HepG2 (cell line): Measurements from ENCODE around the gene TOR1AIP1. TPM values are rescaled to one million over a fixed set of nuclear protein-coding genes. Genes with fewer than 3 reads are reported as not detected.

ENCODE experiments used
- CHCHD3 ChIP-seq: sonication (generic); formaldehyde crosslinking; IDR thresholded peaks from 2 replicates; pipeline ENCODE4 v1.8.0; 2022; ENCODE audit warnings: mild to moderate bottlenecking, missing genetic modification reagents, moderate library complexity
- CREB1 ChIP-seq, 2 experiments: fragments of 450-650 bp in 1 of 2; IDR thresholded peaks; 2 replicates each; pipeline ENCODE4 v1.6.1; 2016 to 2017; ENCODE audit warnings: control low read depth in 1 of 2, mild to moderate bottlenecking in 1 of 2, missing compliant biosample characterization in 1 of 2, missing genetic modification characterization in 1 of 2
- FOXP1 ChIP-seq, 2 experiments: fragments of 450-650 bp in 1 of 2; IDR thresholded peaks; 2 replicates each; pipeline ENCODE4 v1.6.1; 2017 to 2018; ENCODE audit warnings: antibody characterized with exemption in 1 of 2
- GZF1 ChIP-seq: sonication (generic); formaldehyde crosslinking; IDR thresholded peaks from 2 replicates; pipeline ENCODE4 v1.5.1; 2020; ENCODE audit warnings: mild to moderate bottlenecking, missing genetic modification reagents
- IKZF5 ChIP-seq: IDR thresholded peaks from 2 replicates; pipeline ENCODE4 v1.6.1; 2018; ENCODE audit warnings: missing genetic modification reagents, mild to moderate bottlenecking, missing compliant biosample characterization
- KDM1A ChIP-seq: IDR thresholded peaks from 2 replicates; pipeline ENCODE4 v1.6.1; 2016; ENCODE audit warnings: missing compliant biosample characterization
- KMT2A ChIP-seq: sonication (generic); formaldehyde crosslinking; IDR thresholded peaks from 2 replicates; pipeline ENCODE4 v1.4.0; 2020; ENCODE audit warnings: missing genetic modification reagents
- LCORL ChIP-seq, 2 experiments: fragments of 450-650 bp in 1 of 2; sonication (generic) in 1 of 2; formaldehyde crosslinking in 1 of 2; IDR thresholded peaks; 2 replicates each; pipeline versions ENCODE4 v1.5.0 to v1.6.1; 2017 to 2020; ENCODE audit warnings: antibody characterized with exemption in 1 of 2, missing genetic modification reagents in 1 of 2
- MAF1 ChIP-seq: sonication (generic); formaldehyde crosslinking; IDR thresholded peaks from 2 replicates; pipeline ENCODE4 v1.5.0; 2020; ENCODE audit warnings: missing genetic modification reagents, borderline replicate concordance
- NR2C2 ChIP-seq: sonication (generic); formaldehyde crosslinking; IDR thresholded peaks from 2 replicates; pipeline ENCODE4 v1.4.0; 2020; ENCODE audit warnings: missing genetic modification reagents, mild to moderate bottlenecking, moderate library complexity, borderline replicate concordance
- RFXANK ChIP-seq: IDR thresholded peaks from 2 replicates; pipeline ENCODE4 v1.6.1; 2016
- RNF219 ChIP-seq: sonication (generic); formaldehyde crosslinking; IDR thresholded peaks from 2 replicates; pipeline ENCODE4 v1.5.0; 2020; ENCODE audit warnings: mild to moderate bottlenecking, missing genetic modification reagents
- SAP130 ChIP-seq: IDR thresholded peaks from 2 replicates; pipeline ENCODE4 v1.6.1; 2016; ENCODE audit warnings: low read depth
- SIN3B ChIP-seq: fragments of 150-350 bp; IDR thresholded peaks from 2 replicates; pipeline ENCODE4 v1.6.1; 2014; ENCODE audit warnings: low read length
- SIX4 ChIP-seq: sonication (generic); formaldehyde crosslinking; IDR thresholded peaks from 2 replicates; pipeline ENCODE4 v1.4.0; 2020; ENCODE audit warnings: missing genetic modification reagents
- SOX5 ChIP-seq: IDR thresholded peaks from 2 replicates; pipeline ENCODE4 v1.6.1; 2016; ENCODE audit warnings: borderline replicate concordance
- SSRP1 ChIP-seq: IDR thresholded peaks from 2 replicates; pipeline ENCODE4 v1.6.1; 2016; ENCODE audit warnings: control low read depth
- ZNF792 ChIP-seq: IDR thresholded peaks from 2 replicates; pipeline ENCODE4 v1.6.1; 2016
- ZNF816 ChIP-seq: sonication (generic); formaldehyde crosslinking; IDR thresholded peaks from 2 replicates; pipeline ENCODE4 v1.8.0; 2022; ENCODE audit warnings: missing genetic modification reagents, mild to moderate bottlenecking, borderline replicate concordance
- ZNF839 ChIP-seq: sonication (generic); formaldehyde crosslinking; IDR thresholded peaks from 2 replicates; pipeline ENCODE4 v1.4.0; 2020; ENCODE audit warnings: missing genetic modification reagents, mild to moderate bottlenecking, borderline replicate concordance
- polyA plus RNA-seq, 8 experiments: library from polyadenylated mRNA; depleted of rRNA in 3 of 8; stranded (reverse) in 7 of 8; unstranded in 1 of 8; fragments of >200 nt; fragmentation: Illumina TruSeq in 4 of 8; extraction: Trizol in 4 of 8; gene quantifications; 2 replicates each; pipeline versions ENCODE4 v1.2.1 to v1.2.3, GENCODE V29; 2011 to 2016; ENCODE audit warnings: low read depth in 4 of 8, missing spikeins in 1 of 8, mixed read lengths in 1 of 8; ENCODE audit not compliant: insufficient read depth in 1 of 8
- total RNA-seq, 5 experiments: library from RNA; depleted of rRNA; stranded (reverse); fragments of >200 nt; fragmentation: Illumina TruSeq; extraction: Trizol; gene quantifications; 2 replicates each; pipeline ENCODE4 v1.2.3, GENCODE V29; 2016; ENCODE audit warnings: low read depth in 1 of 5
- TF ChIP-seq, protein P1 (sequence below): sonication (generic); formaldehyde crosslinking; IDR thresholded peaks from 2 replicates; pipeline ENCODE4 v1.5.0; 2020; ENCODE audit warnings: missing genetic modification reagents, mild to moderate bottlenecking, borderline replicate concordance
- TF ChIP-seq, protein P2 (sequence below): sonication (generic); formaldehyde crosslinking; IDR thresholded peaks from 2 replicates; pipeline ENCODE4 v1.5.0; 2020; ENCODE audit warnings: mild to moderate bottlenecking, missing genetic modification reagents

The TOR1AIP1 gene
- total and polyA plus RNA-seq, 2 of the 13 experiments (the other 11 are each of a cell fraction or from before 2014, with no cell fraction given), result 15.6 to 29.0 TPM

DNA sequence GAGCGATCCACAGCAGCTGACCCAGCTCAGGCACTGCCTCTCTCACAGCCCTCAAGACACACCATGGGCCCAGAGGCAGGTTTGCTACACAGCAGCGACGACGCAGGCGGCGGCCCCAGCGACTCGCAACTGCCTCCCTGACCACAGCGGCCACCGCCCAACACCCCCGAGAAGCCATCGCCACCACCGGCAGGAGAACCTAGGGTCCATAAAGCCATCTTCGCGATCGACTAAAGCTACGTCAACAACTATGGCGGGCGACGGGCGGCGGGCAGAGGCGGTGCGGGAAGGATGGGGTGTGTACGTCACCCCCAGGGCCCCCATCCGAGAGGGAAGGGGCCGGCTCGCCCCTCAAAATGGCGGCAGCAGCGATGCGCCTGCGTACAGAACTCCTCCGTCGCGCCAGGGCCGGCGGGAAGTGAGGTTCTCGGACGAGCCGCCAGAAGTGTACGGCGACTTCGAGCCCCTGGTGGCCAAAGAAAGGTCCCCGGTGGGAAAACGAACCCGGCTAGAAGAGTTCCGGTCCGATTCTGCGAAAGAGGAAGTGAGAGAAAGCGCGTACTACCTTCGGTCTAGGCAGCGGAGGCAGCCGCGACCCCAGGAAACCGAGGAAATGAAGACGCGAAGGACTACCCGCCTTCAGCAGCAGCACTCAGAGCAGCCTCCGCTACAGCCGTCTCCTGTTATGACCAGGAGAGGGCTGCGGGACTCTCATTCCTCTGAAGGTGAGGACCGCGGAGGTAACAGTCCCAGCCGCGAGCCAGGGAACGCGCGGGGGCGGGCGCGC lies at the start of gene TOR1AIP1 (continued):
- no peak for TF ChIP-seq LCORL (IDR thresholded peaks at IDR 0.05)
- no peak for TF ChIP-seq LCORL (CRISPR knock-in tag; IDR thresholded peaks at IDR 0.05)
- peak; percentile 89 for TF ChIP-seq SAP130
- TF ChIP-seq RFXANK (CRISPR knock-in tag), result peak; percentile 22; the same call in 1 of the 2 replicates
- TF ChIP-seq, protein P1, sequence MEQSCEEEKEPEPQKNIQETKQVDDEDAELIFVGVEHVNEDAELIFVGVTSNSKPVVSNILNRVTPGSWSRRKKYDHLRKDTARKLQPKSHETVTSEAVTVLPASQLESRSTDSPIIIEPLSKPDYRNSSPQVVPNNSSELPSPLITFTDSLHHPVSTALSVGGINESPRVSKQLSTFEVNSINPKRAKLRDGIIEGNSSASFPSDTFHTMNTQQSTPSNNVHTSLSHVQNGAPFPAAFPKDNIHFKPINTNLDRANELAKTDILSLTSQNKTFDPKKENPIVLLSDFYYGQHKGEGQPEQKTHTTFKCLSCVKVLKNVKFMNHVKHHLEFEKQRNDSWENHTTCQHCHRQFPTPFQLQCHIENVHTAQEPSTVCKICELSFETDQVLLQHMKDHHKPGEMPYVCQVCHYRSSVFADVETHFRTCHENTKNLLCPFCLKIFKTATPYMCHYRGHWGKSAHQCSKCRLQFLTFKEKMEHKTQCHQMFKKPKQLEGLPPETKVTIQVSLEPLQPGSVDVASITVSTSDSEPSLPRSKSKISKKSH (CRISPR knock-in tag), result no peak; the same call in 1 of the 2 replicates
- TF ChIP-seq CREB1 (IDR thresholded peaks at IDR 0.05), result peak; percentile 91
- TF ChIP-seq CREB1 (CRISPR knock-in tag; IDR thresholded peaks at IDR 0.05), result peak; percentile 97
- no peak for TF ChIP-seq GZF1
- TF ChIP-seq KDM1A, result no peak
- TF ChIP-seq MAF1 (CRISPR knock-in tag), result peak; percentile 38; the same call in 1 of the 2 replicates
- TF ChIP-seq SSRP1 (CRISPR knock-in tag), result no peak
- TF ChIP-seq FOXP1 (IDR thresholded peaks at IDR 0.05), result no peak
- no peak; the same call in 1 of the 2 replicates for TF ChIP-seq FOXP1 (CRISPR knock-in tag; IDR thresholded peaks at IDR 0.05)
- peak; percentile 88; the same call in 1 of the 2 replicates for TF ChIP-seq IKZF5 (CRISPR knock-in tag)
- TF ChIP-seq SOX5, result peak; percentile 73
- peak; percentile 50; the same call in 1 of the 2 replicates for TF ChIP-seq SIX4 (CRISPR knock-in tag)
- TF ChIP-seq SIN3B, result peak; percentile 72; the same call in 1 of the 2 replicates
- TF ChIP-seq NR2C2 (CRISPR knock-in tag), result peak; percentile 86
- TF ChIP-seq ZNF816 (CRISPR knock-in tag), result peak; percentile 15; the same call in 1 of the 2 replicates
- TF ChIP-seq, protein P2, sequence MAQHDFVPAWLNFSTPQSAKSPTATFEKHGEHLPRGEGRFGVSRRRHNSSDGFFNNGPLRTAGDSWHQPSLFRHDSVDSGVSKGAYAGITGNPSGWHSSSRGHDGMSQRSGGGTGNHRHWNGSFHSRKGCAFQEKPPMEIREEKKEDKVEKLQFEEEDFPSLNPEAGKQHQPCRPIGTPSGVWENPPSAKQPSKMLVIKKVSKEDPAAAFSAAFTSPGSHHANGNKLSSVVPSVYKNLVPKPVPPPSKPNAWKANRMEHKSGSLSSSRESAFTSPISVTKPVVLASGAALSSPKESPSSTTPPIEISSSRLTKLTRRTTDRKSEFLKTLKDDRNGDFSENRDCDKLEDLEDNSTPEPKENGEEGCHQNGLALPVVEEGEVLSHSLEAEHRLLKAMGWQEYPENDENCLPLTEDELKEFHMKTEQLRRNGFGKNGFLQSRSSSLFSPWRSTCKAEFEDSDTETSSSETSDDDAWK, result no peak
- peak; percentile 97 for TF ChIP-seq KMT2A (CRISPR knock-in tag)
- TF ChIP-seq ZNF839 (CRISPR knock-in tag), result no peak; the same call in 1 of the 2 replicates
- TF ChIP-seq CHCHD3 (CRISPR knock-in tag), result no peak
- peak; percentile 98; the same call in 1 of the 2 replicates for TF ChIP-seq RNF219
- TF ChIP-seq ZNF792 (CRISPR knock-in tag), result 0 out of 2 replicates have a peak, but pooled peaks have one; percentile 74
